ENCODE data around the gene BMPR2.
"Not testable (repeated sequence)": the region's sequence is repeated elsewhere in the genome, so short reads cannot be mapped to it uniquely, and the experiment has no call there.

DNA sequence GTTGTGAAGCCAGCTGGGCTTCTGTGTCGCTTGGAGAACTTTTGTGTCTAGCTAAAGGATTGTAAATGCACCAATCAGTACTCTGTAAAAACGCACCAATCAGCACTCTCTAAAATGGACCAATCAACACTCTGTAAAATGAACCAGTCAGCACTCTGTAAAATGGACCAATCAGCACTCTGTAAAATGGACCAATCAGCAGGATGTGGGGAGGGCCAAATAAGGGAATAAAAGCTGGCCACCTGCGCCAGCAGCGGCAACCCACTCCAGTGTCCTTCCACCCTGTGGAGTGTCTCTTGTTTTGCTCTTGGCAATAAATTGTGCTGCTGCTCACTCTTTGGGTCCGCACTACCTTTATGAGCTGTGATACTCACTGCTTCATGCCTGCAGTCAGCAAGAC lies 199.1 kb downstream of the BMPR2 start:
- TF ChIP-seq SUZ12 (IDR thresholded peaks at IDR 0.05; ENCODE audit: extremely low read depth, insufficient read depth, insufficient read length); ZNF274 (IDR thresholded peaks at IDR 0.05; ENCODE audit: low read depth, low read length): not testable (repeated sequence)
